Fibroblast of skin of right quadriceps (primary cell): ENCODE results near the gene FRZB.
"Not testable (repeated sequence)": the region's sequence is repeated elsewhere in the genome, so short reads cannot be mapped to it uniquely, and the experiment has no call there.

Experiments used
- DNase-seq: peaks from one replicate; pipeline ENCODE4 v3.0.0-alpha.2; 2013

The FRZB gene

DNA sequence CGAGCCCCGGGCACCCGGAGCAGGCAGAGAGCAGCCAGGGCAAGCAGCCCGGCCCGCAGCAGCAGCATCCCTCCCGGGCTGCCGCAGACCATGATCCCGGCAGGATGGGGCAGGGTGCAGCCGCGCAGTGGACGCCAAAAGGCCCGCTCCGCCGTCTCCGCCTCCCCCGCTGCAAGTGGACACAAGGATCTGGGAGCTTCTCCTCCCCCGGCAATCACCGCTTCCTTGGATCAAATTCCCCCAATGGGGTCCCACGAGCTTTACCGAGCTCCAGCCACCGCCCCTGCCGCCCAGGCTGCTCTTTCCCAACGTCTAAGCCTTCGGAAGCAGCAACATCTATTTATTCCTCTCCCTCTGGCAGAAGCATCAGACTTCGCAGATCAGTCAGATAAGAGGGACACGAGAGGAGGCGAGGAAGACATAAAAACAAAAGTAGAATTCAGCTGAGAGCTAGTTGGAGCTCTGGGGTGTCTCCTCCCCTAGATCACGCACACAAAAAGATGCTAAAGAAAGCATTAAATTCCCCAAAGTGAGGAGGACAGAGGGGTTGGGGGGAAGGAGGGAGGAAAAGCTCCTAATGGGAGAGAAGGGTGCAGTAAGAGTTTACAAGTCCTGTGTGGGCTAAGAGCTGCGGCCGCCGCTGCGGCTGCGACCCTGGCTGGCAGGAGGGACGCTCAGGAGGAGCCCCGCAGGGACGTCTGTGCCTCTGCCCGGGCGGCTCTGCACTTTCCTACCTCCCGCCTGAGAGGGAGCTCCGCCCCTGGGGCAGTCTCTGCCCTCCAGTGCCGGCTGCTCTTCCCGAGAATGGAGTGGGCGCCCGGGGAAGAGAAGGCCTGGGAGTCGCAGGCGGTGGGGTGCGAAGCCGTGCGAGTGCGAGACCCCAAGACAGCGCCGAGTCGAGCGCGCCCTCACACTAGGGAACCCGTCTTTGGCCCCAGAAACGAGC lies at the start of gene FRZB:
FRZB (minus strand) TSS at position 177 of the 946 bp plus-strand sequence; CDS start at position 92, 85 bp downstream.
- DNase-seq, result peak; percentile 66

GRCh38 chr2:182915369-182916326 lies 49.2 kb upstream of the FRZB start:
- DNase-seq, result peak; percentile 88

DNA sequence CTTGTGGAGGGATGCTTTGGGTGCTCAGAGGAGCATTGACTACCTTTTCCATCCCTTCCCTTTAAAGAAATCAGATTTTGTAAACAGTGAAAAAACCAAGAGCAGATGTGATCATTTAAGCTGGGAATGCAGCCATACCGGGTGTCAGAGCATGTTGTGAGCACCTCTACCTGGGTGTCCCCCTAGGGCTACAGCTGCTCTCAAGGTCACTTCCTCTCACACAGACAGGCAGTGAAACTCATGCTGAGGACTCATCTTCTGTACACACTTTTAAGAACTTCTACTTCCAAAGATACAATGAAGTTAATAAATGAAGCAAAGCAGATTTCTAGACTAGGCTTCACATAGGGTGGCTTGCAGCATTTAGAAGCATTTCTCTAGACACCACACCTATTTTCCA lies 48.4 kb upstream of the FRZB start:
- no peak for DNase-seq

DNA sequence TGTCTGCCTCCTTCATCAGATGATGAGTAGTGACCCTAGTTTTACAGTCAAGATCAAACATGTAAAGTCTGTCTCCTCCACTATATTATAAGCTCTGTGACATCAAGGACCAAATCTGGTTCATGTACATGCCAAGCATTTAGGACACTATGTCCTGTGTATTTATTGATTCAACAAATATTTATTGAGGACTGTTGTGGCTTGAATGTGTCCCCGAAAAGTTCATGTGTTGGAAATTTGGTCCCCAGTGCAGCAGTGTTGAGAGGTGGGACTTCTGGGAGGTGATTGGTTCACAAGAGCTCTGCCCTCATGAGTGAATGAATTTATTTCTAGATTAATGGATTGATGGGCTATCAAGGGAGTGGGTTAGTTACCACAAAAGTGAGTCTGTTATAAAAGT lies 46.6 kb upstream of the FRZB start:
- DNase-seq, result no peak

DNA sequence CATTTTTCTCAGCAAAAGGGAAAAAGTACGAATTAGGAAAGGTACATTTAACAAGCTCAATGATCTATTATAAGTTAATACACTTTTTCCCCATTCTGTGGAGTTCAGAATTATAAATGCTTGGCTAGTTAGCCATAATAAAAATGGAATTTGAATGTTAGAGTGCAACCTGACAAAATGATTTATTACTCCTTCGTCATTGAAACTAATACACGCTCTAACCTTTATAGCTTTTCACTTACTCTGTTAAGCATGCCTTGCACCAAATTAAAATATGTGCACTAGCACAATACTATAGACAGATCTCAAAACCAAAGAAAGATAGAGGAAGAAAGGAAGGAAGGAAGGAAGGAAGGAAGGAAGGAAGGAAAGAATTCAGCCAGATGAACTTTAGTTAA lies 46.1 kb upstream of the FRZB start:
- DNase-seq, result no peak

DNA sequence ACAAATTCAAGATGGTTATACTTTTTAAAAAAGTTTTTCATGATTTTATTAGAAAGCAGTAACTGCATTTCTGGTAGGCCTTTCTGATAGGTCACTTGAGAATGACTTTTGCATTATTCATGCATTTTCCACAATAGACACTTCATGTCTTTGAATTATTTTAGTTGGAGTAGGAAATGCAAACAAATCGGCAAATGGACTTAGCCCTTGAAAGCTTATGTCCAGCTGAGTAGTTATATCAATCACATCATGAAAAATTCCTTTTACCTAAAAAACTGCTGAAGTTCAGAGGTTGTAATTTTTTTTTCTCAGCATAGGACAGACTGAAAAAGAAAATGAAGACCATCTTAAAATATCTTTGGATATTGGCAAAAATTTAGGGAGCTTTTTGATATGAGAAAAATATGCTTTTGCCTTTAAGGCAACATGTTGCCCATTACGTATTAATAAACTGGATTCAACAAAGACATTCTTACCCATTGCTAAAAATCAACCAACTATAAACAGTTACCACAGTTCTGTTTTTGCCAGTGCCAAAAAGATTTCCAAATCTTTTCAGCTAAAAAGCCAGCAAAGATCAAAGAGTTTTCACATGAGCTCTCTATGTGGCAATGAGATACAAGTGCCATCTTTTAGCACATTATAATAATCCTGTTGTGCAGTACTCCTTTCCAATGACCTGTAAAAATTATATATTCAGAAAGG lies 45.5 kb upstream of the FRZB start:
- no peak for DNase-seq

DNA sequence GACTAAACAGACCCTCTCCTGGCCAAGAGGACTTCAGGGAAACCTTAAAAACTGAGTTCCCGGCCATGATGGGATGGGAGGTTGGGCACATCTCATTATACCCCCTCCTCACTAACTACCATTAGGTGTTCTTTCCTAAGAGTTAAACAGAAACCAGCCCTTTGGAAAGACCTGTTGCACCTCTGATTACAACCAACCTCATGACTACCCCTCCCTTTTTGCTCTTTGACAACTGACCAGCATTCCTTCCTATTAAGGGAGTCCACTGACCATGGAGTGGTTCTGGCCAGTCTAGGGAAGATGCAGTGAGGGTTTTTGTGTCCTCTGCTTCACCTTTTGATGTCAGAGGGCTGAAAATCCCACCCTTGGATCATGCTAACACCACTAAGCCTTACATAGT lies 44.5 kb upstream of the FRZB start:
- no peak for DNase-seq

DNA sequence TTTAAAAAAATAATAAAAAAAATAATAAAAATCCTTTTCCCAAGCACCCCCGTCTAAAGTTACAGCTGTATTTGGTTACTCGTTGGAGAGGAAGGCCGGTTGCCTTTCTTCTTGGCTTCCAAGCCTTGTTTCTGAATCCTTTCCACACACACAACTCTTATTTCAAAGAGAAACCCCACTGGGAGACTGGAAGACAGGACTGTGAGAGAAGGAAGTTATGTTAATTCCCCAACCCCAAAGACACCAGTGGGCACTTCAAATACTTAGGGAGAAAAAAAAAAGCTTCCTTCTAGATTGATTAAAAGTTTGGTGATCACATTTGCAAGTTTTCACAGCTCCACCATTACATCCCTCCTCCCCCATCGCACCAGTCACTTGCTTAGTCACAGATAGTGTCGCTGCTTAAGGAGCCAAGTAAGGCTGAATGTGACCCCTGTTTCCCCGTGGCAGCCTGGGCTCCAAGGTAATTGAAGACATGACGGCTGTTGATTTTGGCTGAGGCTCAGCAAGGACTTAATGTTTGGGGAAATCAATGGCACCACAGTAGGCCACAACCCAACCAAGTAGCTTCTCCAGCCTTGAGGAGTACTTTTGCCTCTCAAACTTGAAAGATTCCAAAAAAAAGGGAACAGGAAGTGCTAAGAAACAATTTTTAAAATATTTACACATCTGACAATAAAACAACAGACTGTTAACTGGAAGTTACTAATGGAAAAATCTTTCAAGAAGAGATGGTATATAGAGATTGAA lies 40.8 kb upstream of the FRZB start:
- DNase-seq, result peak; percentile 14

DNA sequence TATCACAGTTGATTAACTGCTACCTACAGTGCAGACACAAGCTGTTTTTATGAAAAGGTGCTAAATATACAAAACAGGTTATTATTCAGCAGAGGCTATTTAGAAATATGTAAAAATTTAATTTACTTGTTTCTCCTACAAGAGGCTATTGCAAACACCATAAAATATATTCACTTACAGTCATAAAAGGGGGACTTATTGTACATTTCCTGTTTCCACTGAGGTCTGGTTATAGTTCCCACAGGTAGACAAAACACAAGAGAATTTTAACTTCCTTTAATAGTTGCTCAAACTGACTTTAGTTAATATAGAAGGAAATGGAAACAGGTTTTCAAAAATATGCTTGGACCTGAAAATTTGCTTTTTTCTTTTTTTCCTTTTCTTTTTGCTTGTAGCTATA lies 40.0 kb upstream of the FRZB start:
- DNase-seq, result no peak

DNA sequence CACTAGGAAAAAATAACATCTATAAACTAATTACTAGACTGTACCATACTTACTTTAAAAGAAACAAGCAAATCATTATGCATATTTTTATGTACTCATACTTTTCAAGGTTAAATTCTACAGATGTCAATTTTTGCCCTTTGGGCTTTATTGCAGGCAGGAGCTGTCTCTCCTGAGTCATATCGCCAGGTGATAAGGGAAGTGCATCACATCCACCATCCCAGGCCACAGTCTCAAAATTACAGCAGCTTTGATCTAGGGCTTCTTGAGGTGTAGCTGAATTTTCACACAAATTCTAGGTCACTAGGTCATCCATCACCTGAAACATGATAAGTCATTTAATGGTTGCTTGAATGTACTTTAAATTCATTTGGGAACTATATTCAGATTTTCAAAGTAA lies 38.4 kb upstream of the FRZB start:
- DNase-seq, result no peak

- DNase-seq, result no peak
These were observed 37.1 kb upstream of the FRZB start for GRCh38 chr2:182903566-182903965.

DNA sequence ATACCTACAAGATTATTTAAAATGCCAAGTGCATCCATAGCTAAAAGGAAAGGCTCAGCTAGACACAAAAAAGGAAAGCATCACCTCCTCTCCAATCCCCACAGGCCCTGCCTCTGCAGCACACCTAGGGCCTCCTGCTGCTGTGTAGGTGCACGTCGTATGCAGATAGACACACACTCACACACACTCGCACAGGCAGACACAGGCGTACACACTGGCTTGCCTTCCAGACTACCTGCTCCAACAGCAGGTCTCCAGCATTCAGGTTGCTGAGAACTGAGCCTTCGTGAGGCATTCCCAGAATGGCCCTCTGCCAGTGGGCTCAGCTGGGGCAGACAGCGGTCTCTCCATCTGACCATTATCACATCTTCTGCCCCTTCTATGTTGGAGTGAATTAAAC lies 35.3 kb upstream of the FRZB start:
- DNase-seq, result no peak

DNA sequence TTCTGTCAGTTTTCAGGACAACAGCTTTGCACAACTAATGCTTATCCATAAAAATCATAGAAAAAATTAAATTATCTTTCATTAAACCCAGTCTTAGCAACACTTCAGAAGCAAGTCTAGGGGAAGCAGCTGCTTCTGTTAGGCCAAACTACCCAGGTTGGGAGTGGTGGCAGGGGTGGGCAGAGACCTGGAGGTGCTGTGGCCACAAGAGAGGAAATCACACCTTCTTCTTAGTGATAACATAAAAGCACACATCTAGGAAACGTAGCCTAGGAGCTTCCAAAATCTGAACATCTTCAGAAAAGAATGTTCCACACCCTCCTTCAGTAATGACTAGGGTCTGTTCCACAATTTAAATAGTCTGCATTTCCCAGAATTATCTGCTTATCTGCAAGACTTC lies 32.3 kb upstream of the FRZB start:
- DNase-seq, result no peak

DNA sequence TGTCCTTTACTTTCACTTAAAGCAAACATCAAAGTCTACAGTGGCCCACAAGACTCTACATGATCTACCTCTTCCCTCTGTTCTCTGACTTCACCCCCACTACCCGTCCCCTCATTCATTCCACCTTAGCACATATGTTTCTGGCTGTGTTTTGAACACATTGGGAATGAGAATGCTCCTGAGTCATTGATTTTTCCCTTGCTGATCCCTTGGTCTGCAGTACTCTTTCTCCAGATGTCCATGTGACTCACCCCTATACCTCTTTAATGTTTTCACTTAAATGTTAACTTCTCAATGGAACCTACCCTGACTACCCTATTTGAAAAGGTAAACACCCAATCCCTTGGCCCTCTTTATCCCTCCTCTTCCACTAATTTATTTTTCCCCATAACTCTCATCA lies 30.7 kb upstream of the FRZB start:
- DNase-seq, result peak; percentile 71

DNA sequence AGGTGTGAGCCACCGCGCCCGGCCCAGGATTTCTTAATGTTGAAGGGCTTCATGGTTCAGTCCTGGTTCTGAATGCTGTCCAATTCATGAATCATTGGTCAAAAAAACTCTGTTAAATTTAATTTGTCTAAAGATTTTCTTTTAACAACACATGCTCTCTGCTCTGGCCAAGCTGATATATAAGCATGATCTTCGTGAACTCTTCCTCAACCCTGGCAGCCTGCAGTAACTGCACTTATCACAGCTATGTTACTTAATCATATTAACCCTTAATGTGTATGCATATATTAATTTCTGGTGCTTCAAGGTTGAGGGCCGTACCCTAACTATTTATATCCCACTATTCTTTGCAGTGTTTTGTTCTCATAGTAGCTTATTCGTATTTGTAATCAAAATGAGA lies 29.4 kb upstream of the FRZB start:
- no peak for DNase-seq

GRCh38 chr2:182895169-182895568 lies 28.7 kb upstream of the FRZB start:
- DNase-seq, result no peak

DNA sequence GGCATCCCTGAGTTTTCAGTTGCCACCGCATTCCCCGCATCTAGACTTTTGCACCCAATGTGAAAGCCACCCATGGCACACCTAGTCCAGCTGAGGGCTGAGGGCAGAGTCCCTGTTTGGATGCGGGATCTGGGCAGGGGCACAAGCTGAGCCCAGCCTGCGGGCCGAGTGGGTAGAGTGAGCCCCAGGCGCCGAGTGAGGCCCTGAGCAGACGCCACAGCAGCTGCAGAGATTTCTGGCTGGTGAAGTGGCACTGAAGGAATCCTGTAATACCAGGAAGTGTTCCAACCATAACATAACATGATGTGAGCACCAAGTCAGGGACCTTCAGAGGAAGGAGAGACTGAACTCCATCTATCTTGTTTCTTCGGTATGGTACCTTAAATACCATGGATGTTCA lies 27.7 kb upstream of the FRZB start:
- no peak for DNase-seq

- no peak for DNase-seq
These were observed 27.2 kb upstream of the FRZB start for GRCh38 chr2:182893666-182894065.

DNA sequence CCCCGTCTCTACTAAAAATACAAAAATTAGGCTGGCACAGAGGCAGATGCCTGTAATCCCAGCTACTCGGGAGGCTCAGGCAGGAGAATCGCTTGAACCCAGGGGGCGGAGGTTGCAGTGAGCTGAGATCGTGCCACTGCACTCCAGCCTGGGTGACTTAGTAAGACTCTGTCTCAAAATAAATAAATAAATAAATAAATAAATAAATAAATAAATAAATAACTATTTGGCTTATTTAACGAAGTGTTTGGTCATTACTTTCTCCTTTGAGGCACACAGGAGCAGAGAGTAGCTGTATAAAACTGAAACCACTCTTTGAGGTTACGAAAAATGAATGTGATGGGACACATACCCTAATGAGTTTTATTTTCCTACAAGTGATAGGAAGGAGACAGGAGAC lies 26.6 kb upstream of the FRZB start:
- DNase-seq, result not testable (repeated sequence)

DNA sequence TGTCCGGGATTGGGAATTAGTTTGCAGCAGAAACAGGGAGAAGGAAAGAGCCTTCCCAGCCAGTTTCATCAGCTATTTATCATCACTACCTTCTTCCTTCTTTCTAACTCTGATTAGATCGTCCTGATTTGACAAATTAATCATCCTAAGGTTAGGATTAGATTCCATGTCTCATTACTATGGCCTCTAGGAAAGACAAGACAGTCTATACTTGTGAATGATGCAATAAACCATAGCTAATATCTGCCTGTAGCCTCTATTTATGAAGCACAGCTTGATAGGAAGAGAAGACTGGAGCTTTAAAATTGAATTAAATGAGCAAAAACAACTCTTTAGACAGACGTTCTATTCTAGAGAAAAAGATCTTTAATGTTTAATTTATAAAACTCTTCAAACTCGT lies 25.2 kb upstream of the FRZB start:
- DNase-seq, result no peak

DNA sequence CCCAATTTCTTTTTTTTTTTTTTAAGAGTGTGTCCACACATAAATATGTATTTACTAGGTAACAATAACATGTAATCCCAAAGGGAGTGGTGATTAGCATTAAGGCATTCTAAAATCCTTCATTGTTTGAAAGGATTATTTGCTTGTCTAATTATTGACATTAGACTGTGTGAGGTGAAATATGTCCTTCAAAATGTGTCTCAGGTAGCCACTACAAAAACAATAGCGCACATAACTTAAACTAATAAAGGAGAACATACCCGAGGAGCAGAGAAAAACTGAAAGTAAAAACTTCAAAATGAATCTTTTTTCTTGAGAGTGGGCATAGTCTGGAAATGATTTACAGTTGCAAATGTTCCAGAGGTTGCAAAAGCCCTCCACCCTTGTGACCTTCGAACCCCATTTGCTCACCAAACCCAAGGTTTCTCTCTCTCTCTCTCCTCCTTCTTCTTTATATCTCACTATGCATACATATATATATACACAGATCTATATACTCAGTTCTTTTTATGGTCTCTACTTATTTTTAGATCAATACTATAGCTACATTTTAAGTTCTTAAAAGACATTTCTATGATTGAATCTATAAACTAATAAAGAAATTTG lies 24.4 kb upstream of the FRZB start:
- DNase-seq, result no peak

GRCh38 chr2:182890305-182890704 lies 23.9 kb upstream of the FRZB start:
- DNase-seq, result peak; percentile 44
